Endothelial cell of umbilical vein (primary cell): ENCODE measurements around the gene SLC49A3.

ENCODE experiments used
- EZH2 ChIP-seq: IDR thresholded peaks from 2 replicates; pipeline ENCODE4 v1.6.1; 2012; ENCODE audit warnings: borderline replicate concordance, low read depth, mild to moderate bottlenecking, moderate library complexity, low read length, inconsistent platforms; ENCODE audit not compliant: severe bottlenecking
- FOS ChIP-seq: IDR thresholded peaks from 2 replicates; pipeline ENCODE4 v1.6.1; 2011; ENCODE audit warnings: mild to moderate bottlenecking, low read length, moderate library complexity, borderline replicate concordance; ENCODE audit not compliant: insufficient read depth
- JUN ChIP-seq: IDR thresholded peaks from 2 replicates; pipeline ENCODE4 v1.6.1; 2011; ENCODE audit warnings: borderline replicate concordance, low read depth; ENCODE audit not compliant: insufficient read length, insufficient read depth
- MYC ChIP-seq: IDR thresholded peaks from one replicate; pipeline ENCODE4 v1.6.1; 2011; ENCODE audit warnings: mild to moderate bottlenecking, low read depth, low read length
- POLR2A ChIP-seq: IDR thresholded peaks from 2 replicates; pipeline ENCODE4 v1.6.1; 2012; ENCODE audit warnings: low read depth, mild to moderate bottlenecking, control low read depth, low read length
- TF ChIP-seq, protein P1 (sequence below), 2 donors: IDR thresholded peaks; 1 replicate in 1 of 2; 2 replicates in 1 of 2; pipeline ENCODE4 v1.5.1; 2011; ENCODE audit warnings: low read length in 2 of 2, mild to moderate bottlenecking in 2 of 2, moderate library complexity in 2 of 2, control low read depth in 1 of 2, inconsistent platforms in 1 of 2, low read depth in 1 of 2; ENCODE audit not compliant: insufficient read depth in 1 of 2; ENCODE audit errors: extremely low read depth in 1 of 2
- TF ChIP-seq, protein P2 (sequence below): IDR thresholded peaks from 2 replicates; pipeline ENCODE4 v1.6.1; 2011; ENCODE audit not compliant: insufficient read depth, insufficient read length

DNA sequence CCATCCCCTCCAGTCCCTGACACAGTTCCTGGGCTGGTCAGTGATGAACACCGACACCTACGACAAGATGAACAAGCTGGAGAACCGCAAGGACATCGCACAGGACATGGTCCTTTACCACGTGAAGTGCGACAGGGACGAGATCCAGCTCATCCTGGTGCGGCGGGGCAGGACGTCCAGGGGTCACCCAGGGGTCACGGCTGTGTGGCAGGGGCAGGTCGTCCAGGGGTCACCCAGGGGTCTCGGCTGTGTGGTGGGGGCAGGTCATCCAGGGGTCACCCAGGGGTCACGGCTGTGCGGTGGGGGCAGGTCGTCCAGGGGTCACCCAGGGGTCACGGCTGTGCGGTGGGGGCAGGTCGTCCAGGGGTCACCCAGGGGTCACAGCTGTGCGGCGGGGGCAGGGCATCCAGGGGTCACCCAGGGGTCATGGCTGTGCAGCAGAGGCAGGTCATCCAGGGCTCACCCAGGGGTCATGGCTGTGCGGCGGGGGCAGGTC, 31.6 kb downstream of the SLC49A3 start:
- TF ChIP-seq, protein P1, sequence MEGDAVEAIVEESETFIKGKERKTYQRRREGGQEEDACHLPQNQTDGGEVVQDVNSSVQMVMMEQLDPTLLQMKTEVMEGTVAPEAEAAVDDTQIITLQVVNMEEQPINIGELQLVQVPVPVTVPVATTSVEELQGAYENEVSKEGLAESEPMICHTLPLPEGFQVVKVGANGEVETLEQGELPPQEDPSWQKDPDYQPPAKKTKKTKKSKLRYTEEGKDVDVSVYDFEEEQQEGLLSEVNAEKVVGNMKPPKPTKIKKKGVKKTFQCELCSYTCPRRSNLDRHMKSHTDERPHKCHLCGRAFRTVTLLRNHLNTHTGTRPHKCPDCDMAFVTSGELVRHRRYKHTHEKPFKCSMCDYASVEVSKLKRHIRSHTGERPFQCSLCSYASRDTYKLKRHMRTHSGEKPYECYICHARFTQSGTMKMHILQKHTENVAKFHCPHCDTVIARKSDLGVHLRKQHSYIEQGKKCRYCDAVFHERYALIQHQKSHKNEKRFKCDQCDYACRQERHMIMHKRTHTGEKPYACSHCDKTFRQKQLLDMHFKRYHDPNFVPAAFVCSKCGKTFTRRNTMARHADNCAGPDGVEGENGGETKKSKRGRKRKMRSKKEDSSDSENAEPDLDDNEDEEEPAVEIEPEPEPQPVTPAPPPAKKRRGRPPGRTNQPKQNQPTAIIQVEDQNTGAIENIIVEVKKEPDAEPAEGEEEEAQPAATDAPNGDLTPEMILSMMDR (IDR thresholded peaks at IDR 0.05; ENCODE audit: extremely low read depth in 1 of 2, insufficient read depth in 1 of 2, low read depth in 1 of 2, low read length in 2 of 2): no peak
- TF ChIP-seq POLR2A (no peak), FOS (no peak), MYC (no peak), EZH2 (no peak), JUN (no peak)
- TF ChIP-seq, protein P2, sequence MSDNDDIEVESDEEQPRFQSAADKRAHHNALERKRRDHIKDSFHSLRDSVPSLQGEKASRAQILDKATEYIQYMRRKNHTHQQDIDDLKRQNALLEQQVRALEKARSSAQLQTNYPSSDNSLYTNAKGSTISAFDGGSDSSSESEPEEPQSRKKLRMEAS: no peak
